NCI-H2029 (cell line): ENCODE measurements around the gene GH2.
A peak's percentile ranks its signal among the peaks of the same experiment; 100 is the strongest.
"Not testable (repeated sequence)": the region's sequence is repeated elsewhere in the genome, so short reads cannot be mapped to it uniquely, and the experiment has no call there.

Source experiments
- DNase-seq: peaks from one replicate; lab custom pipeline; 2025; lab: John Stamatoyannopoulos, UW

Gene GH2

GRCh38 chr17:63874061-63874626 lies 7.6 kb downstream of the GH2 start:
- DNase-seq = not testable (repeated sequence)

DNA sequence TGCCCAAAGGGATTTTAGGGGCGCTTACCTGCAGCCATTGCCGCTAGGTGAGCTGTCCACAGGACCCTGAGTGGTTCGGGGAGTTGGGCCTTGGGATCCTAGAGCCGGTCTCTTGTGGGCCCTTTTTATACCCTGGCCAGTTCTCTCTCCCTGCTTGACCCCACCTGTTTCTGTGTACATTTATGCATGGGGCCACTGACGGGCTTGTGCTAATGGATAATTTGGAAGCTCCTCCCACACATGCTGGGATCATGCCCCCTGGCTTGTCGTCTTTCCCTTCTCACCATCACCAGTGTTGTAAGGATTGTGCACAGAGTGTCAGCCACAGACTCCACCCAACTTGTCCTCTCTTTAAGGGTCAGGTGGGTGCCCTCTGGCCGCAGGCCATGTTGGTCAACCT lies 8.2 kb downstream of the GH2 start, which contains the start of gene CSH2:
CSH2 (minus strand) TSS at position 101 of the 400 bp plus-strand sequence; CDS start at position 38, 63 bp downstream.
- DNase-seq = not testable (repeated sequence)

DNA sequence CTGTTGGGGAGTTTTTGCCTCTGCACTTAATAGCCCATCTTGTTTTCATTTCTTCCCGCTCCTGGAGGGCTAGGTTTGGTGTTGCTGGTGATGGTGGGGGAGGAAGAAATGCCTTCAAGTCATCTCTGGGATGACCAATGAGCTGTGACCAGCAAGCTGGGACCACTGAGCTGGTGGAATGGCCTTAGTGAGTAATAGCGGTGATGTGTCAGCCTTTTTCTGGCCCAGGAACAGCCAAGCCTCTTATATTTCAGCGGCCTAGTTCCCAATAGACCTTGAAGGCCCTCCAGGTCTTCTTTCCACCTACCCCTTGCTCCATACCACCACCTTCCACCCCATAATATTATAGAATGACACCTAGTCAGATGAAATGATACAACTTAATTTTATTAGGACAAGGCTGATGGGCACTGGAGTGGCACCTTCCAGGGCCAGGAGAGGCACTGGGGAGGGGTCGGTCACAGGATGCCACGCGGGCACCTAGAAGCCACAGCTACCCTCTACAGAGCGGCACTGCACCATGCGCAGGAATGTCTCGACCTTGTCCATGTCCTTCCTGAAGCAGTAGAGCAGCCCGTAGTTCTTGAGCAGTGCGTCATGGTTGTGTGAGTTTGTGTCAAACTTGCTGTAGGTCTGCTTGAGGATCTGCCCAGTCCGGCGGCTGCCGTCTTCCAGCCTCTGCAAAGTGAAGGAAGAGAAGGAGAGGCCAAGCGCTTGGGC lies 9.9 kb downstream of the GH2 start:
- not testable (repeated sequence) for DNase-seq

GRCh38 chr17:63870292-63870665 lies 11.5 kb downstream of the GH2 start:
- not testable (repeated sequence) for DNase-seq

- not testable (repeated sequence) for DNase-seq
Measured at GRCh38 chr17:63869491-63870291, 12.1 kb downstream of the GH2 start.

GRCh38 chr17:63866625-63867024 lies 15.1 kb downstream of the GH2 start:
- DNase-seq = not testable (repeated sequence)

DNA sequence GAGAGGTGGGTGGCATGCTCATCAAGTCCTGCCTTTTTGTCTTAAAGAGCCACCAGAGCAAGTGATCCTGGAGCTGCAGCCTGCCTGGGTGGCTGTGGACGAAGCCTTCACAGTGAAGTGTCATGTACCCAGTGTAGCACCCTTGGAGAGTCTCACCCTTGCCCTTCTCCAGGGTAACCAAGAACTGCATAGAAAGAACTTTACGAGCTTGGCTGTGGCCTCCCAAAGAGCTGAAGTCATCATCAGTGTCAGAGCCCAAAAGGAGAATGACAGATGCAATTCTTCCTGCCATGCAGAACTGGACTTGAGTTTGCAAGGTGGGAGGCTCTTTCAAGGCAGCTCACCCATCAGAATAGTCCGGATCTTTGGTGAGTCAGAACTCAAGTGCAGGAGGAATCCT lies 22.5 kb downstream of the GH2 start:
- no peak for DNase-seq

DNA sequence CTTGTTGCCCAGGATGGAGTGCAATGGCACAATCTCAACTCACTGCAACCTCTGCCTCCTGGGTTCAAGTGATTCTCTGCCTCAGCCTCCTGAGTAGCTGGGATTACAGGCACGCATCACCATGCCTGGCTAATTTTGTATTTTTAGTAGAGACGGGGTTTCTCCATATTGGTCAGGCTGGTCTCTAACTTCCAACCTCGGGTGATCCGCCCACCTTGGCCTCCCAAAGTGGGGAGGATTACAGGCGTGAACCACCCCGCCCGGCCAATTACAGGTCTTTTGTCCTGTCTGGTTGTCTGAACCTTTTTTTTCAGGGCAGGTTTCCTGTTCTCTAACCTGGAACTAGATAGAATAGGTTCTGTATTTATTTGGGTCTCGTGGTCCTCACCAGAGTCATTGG lies 25.3 kb downstream of the GH2 start:
- DNase-seq = not testable (repeated sequence)

- DNase-seq = no peak
Measured at GRCh38 chr17:63855185-63855584, 26.6 kb downstream of the GH2 start.

GRCh38 chr17:63854709-63855108 lies 27.0 kb downstream of the GH2 start:
- no peak for DNase-seq

- no peak for DNase-seq
Measured at GRCh38 chr17:63853260-63853659, 28.5 kb downstream of the GH2 start.

GRCh38 chr17:63850401-63850800 lies 31.3 kb downstream of the GH2 start:
- DNase-seq = no peak

GRCh38 chr17:63848834-63849689 lies 32.7 kb downstream of the GH2 start:
- no peak for DNase-seq

DNA sequence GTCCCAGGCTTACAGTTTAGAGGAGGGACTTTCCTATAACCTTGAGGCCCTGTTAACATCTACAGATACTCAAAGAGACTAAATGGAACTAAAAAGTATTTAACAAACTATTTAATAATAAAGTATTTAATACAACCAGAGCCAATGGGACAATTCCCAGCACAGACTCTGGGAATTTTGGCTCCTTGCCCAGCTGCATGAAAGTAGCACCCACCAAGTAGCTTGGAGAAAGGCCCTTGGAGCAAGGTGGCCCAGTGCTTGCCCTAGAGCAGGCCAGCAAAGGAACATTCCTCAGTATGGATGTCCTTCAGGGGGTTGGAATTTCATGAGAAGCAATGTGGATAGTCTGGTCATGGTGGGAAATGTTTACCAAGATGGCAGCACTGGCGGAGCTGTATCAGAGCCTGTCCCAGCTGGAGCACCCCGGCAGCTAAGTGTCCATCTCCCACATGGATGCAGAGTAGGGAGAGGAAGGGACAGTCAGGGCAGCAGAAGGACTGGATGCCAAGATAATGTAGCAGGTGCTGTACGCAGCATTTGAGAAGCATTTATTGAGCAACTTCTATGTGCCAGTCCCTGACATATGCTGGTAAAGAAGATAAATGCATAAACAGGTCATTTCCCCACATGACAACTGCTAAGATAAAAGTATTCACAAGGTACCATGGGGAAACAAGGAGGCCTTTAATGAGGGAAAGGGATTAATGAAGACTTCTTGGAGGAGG lies 34.1 kb downstream of the GH2 start:
- no peak for DNase-seq

- no peak for DNase-seq
Measured at GRCh38 chr17:63845509-63845908, 36.2 kb downstream of the GH2 start.

DNA sequence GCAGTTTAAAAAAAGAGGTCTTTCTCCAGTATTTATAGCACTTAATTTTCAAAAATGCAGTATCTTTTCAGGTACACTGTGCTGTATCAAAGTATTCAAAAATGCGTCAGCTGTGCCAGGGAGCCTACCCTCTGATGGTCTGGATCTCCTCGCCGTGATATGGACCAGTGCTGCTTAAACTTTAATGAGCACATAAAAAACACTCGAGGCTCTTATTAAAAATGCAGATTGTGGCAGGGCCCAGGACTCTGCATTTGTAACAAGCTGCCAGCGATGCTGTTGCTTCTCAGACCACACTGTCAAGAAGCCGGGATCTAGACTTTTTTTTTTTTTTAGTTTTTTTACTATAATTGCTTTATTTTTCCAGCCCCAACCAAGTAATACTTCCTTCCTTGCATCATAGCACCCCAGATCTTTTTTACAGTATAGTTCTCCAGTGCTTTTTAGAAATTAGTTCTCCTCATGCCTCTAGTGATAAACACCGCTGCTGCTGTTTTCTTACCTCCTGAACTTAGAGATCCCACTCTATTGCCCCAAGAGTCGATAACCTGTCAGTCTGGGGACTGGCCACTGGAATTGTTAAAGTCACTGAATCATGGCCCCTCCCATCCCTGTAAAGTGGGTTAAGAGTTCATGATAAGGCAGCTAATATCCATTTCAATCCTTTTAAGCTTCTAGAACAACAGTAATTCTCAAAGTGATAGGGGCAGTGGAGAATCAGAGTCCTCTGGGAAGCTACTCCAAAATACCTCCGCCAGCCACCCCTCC lies 37.6 kb downstream of the GH2 start:
- DNase-seq = no peak

- DNase-seq = not testable (repeated sequence)
Measured at GRCh38 chr17:63843387-63843888, 38.3 kb downstream of the GH2 start.

DNA sequence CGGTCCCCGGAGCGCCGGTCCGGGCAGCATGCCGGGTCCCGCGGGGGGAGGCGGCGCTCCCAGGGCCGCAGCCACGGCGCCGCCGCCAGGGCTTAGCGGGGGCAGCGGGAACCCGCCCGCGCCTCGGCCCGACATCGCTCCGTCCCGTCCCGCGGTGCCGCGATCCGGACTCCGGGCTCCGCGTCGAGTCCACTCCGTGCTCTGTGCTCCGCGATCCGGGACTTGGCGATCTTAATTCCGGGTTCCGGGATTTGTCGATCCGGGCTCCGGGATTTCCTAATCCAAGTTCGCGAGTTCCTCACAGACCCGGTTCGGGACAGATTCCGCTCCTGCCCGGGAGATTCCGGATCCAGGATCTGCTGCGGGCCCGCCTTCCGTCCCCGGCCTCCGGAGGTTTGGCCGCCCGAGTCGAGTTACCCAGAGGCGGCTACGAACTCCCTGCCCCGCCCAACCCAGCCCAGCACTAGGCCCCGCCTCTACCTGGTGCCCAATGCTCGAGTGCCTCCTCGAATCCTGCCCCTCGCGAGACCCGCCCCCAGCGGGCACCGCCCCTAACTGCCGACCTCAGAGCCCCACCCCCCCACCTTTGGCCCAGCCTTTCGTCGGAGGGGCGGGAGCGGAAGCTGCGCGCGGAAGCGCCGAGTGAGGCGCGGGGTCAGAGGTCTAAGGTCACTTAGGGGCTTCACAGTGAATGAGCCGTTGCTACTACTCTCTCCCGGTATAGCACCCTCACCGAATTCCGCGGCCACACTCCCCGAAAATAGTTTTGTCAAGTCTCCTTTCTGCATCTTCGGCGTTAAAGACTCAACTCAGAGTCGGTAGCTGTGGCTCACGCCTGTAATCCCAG lies 39.0 kb downstream of the GH2 start, which contains the start of gene SMARCD2:
SMARCD2 (minus strand) TSS at position 146 of the 847 bp plus-strand sequence; CDS start at position 135, 11 bp downstream.
- peak; percentile 96 for DNase-seq

- DNase-seq = no peak
Measured at GRCh38 chr17:63842173-63842539, 39.6 kb downstream of the GH2 start.
